Keratinocyte (primary cell): ENCODE results near the gene IRAK3.

ENCODE experiments used
- CTCF ChIP-seq, 3 experiments: IDR thresholded peaks in 1 of 3; conservative IDR thresholded peaks in 1 of 3; optimal IDR thresholded peaks in 1 of 3; 2 replicates in 2 of 3; 3 replicates in 1 of 3; pipeline versions ENCODE3 to v1.5.1; 2011; ENCODE audit warnings: low read length in 3 of 3, mild to moderate bottlenecking in 3 of 3, moderate library complexity in 2 of 3, control low read depth in 1 of 3, inconsistent platforms in 1 of 3; ENCODE audit not compliant: insufficient read depth in 2 of 3; ENCODE audit errors: extremely low read depth in 1 of 3
- EZH2 ChIP-seq: IDR thresholded peaks from one replicate; pipeline ENCODE4 v1.6.1; 2012; ENCODE audit warnings: inconsistent platforms, mild to moderate bottlenecking, low read length, moderate library complexity

- no peak for TF ChIP-seq CTCF (optimal IDR thresholded peaks at IDR 0.05 in 1 of 3, IDR thresholded peaks at IDR 0.05 in 1 of 3, conservative IDR thresholded peaks at IDR 0.05 in 1 of 3; ENCODE audit: extremely low read depth in 1 of 3, insufficient read depth in 2 of 3, low read length in 3 of 3)
- no peak for TF ChIP-seq EZH2
Observed at GRCh38 chr12:66154776-66155175, 34.2 kb upstream of the IRAK3 start.
